Stimulated activated CD8-positive, alpha-beta memory T cell treated with anti-CD3 and anti-CD28 coated beads, Interleukin-12 subunit alpha, Interleukin-12 subunit beta, amount 100 ng/mL, for 24 hours (primary cell): Measurements from ENCODE around the gene SUN1.
A peak's percentile ranks its signal among the peaks of the same experiment; 100 is the strongest.
"Not testable (repeated sequence)": the region's sequence is repeated elsewhere in the genome, so short reads cannot be mapped to it uniquely, and the experiment has no call there.

ENCODE experiments used
- DNase-seq: peaks from one replicate; pipeline ENCODE4 v3.0.0-alpha.2; 2020; ENCODE audit errors: extremely low read depth

The SUN1 gene

DNA sequence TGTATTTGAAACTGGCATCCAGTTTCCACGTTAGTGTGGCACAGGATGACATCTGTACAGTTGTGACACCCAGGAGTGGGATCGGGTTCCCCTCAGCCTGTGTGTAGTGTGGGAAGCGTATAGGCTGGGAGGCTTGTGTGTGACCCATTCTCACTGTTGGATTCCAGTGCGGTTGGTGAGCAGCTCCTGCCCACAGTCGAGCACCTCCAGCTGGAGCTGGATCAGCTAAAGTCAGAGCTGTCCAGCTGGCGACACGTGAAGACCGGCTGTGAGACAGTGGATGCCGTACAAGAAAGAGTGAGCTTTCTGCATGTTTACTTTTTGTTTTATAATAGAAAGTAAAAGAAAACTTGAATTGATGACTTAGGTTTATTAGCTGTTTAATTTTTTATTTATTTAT, 25.4 kb downstream of the SUN1 start:
- DNase-seq: no peak

DNA sequence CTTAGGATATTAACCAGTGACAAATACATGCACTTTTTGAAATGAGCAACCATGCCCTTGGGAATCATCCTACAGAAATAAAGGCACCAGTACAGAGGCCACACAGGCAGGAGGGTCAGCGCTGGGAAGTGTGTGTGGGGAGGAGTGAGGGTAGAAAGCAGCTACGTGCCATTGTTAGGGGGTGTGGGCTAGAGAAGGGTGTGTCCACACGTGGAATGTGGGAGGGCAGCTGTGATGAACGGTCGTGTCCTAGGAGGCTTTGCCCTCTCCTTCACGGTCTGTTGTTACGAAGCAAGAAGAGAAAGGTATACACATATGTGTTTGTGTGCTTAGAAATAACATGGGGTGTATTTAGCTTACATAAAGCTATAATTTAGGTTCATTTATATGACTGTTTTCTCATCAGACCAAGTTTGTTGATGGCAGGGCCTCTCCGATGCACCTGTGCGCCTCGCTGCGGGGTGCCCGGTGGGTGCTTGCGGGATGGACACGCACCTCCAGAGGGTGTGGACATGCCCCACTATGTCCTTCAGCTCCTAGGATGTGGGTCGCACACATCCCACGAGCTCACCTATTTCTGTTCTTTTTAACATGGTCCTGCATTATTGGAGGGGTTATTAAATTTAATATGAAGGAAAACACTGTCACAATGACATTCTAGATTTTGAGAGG, 27.2 kb downstream of the SUN1 start:
- DNase-seq: no peak

- no peak for DNase-seq
These were observed 27.9 kb downstream of the SUN1 start for GRCh38 chr7:860149-860548.

- DNase-seq: no peak
These were observed 28.9 kb downstream of the SUN1 start for GRCh38 chr7:861222-861621.

DNA sequence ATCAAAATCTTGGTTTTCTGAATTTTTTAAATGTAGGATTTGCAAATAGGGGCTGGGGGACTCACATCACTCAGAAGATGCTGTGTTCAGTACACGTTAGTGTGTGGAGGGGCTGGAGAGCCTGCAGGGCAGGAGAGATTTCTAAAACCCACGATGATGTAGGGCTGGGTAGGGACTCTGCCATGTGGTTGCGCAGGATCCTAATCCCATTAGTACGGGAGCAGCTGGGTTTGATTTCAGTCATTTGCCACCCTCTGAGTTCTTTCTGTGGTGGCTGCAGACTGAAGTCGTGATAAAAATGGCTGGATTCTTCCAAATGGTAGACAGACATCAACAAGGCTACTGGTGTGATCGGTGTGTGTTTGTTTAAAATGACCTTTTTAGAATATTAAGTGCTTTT, 29.9 kb downstream of the SUN1 start:
- no peak for DNase-seq

- DNase-seq: no peak
These were observed 30.8 kb downstream of the SUN1 start for GRCh38 chr7:863106-863505.

GRCh38 chr7:865921-866320, 33.6 kb downstream of the SUN1 start:
- DNase-seq: no peak

DNA sequence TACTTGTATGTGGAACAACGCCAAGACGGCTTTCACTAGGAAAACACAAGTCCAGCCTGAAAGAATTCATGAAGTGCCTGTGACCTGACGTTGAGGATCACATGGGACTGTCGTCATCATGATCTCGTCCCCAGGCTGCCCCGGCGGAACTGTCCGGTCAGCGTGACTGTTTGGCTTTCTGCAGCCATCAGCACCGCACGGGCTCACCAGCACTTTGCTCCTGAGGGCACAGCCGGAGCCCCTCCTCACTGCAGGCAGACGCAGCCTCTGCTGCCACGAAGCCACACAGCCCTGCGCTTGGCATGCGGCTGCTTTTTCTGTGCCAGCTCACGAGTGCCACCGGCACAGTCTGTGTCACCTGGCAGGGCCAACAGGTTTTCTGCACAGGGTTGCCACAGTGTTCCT, 34.7 kb downstream of the SUN1 start:
- DNase-seq: no peak

- no peak for DNase-seq
These were observed 35.3 kb downstream of the SUN1 start for GRCh38 chr7:867406-868188.

- DNase-seq: no peak
These were observed 35.9 kb downstream of the SUN1 start for GRCh38 chr7:868189-868486.

GRCh38 chr7:869348-869747, 37.1 kb downstream of the SUN1 start:
- DNase-seq: no peak

- DNase-seq: no peak
These were observed 39.7 kb downstream of the SUN1 start for GRCh38 chr7:871900-872537.

- DNase-seq: not testable (repeated sequence)
These were observed 40.4 kb downstream of the SUN1 start for GRCh38 chr7:872685-873084.

DNA sequence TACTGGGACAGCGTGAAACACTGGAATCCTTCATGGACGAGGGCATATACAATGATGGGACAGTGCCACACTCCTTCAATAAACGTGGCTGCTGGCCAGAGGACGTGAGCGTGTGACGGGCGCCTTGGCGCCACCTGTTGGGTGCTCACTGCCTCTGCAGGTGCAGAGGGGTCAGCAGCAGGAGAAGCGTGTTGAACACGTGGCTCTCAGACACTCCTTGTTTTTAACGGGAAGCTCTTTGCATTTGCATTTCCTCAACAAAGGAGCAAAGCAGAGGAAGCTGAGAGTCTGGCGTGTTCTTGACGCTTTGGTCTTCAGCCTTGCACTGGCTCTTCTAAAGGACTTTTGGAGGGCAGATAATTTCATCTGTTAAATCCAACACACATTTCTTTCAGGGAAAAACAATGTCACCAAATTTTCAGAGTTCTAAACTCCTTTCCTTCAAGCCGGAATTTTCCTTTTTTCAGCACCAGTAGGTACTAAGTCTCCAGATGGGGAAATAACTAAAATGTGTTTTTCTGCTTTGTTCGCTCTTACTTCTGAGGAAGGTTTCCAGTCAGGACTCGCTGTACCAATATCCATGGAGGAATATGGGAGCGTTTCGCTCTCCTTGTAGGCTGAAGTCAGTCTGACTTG, 41.2 kb downstream of the SUN1 start:
- DNase-seq: no peak

DNA sequence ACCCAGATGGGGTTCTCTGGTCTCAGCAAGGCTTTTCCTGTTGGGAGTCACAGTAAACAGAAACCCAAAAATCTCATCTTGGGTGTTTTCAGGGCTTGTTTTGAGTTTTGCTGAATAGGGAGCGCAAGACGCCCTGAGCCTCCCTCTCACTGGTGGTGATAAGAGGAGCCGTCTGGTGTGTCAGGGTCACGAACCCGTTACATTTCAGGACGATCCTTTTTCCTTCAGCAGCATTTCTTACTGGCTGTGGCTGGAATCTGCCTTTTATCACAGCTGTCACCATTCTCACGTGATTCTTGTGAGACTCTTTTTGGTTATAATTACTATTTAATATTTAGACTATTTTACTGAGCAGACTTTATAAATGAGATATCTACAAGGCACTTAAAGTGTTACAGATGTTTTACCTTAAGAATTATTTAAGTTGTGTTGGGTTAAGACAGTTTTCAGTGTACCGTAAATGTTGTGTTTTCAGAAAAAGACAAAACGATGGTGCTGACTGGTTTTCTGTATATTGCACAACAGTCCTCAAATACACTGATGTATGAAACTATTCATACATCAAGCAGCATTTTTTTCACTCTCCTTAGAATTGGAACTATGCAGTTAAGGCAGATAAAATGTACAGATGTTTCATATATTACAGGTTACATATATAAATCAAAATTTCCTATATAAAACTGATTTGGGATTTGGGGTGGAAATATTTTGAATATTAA, 41.9 kb downstream of the SUN1 start:
- no peak for DNase-seq

DNA sequence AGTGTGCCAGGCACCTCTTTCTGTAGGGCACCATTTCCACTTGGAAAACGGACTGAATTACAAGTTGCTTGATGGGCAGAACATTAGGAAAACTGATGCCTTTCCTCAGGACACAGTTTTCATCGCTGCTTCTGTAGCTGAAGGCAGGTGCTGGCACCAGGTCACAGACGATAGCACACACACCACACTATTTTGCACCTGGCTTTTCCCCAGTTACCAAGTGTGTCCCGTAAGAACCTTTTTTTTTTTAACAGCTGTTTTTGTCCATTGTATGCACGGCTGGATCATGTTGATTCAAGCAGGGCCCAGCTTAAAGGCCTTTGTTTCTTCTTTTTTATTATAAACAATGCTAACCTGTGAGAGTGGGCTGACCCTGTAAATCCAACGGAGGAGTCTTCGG, 42.8 kb downstream of the SUN1 start:
- no peak for DNase-seq

DNA sequence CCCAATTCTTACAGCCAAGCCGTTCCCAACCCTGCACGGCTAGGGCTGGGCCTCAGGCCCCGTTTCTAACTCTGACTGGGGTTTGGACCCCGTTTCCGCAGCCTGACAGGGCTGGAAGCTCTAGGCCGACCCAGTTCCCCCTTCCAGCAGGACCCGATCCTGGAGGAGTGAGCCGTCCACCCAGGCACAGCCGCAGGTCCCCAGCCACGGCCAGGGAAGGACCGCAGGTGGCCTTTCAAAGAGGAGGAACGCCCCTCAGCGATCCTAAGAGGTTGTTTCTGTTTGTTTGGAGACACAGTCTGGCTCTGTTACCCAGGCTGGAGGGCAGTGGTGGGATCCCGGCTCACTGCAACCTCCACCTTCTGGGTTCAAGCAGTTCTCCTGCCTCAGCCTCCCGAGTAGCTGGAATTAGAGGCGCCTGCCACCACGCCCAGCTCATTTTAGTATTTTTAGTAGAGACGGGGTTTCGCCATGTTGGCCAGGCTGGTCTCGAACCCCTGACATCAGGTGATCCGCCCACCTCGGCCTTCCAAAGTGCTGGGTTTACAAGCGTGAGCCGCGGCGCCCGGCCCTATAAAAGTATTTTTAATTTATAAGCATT, 43.3 kb downstream of the SUN1 start:
- no peak for DNase-seq

DNA sequence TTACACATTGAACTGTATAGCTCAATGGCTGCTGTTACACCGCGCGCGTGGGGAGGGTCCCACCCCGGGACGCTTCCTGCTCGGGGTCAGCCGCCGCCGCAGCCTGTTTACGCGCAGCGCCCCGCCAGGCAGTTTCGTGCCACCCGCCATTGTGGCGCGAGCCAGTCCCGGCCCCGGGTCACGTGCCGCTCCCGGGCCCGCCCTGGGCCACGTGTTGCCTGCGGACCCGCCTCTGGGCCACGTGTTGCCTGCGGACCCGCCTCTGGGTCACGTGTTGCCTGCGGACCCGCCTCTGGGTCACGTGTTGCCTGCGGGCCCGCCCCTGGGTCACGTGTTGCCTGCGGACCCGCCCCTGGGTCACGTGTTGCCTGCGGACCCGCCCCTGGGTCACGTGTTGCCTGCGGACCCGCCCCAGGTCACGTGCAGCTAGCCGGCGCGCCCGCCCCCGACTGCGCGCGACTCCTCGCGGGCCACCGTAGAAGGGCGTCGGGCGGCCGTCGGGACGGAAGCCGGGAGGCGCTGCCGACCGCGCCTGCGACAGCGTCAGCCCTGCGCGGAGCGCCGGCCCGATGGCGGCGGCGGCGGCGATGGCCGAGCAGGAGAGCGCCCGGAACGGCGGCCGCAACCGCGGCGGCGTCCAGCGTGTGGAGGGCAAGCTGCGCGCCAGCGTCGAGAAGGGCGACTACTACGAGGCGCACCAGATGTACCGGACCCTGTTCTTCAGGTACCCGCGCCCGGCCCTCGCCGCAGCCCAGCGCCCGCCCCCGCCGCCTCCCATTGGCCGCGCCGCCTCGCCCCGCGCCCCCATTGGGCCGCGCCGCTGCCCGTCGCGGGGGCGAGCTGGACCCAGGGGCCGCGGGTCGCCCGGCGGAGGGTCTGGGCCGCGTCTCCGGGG, 44.0 kb downstream of the SUN1 start, which contains the start of gene GET4:
GET4 (plus strand) TSS at position 478 of the 895 bp plus-strand sequence; CDS start at position 570, 92 bp downstream.
- peak; percentile 88 for DNase-seq

- DNase-seq: no peak
These were observed 44.7 kb downstream of the SUN1 start for GRCh38 chr7:876972-877311.
